Fibroblast of pulmonary artery (primary cell): ENCODE data around the gene NCOR2.

Experiments
- DNase-seq: peaks from one replicate; pipeline ENCODE4 v3.0.0-alpha.2; 2010; ENCODE audit warnings: low read depth
- H3K4me3 ChIP-seq: replicated peaks from 2 replicates; pipeline ENCODE4 v1.5.1; 2011; ENCODE audit warnings: low read depth, mild to moderate bottlenecking, control low read depth, low read length, moderate library complexity
- CTCF ChIP-seq: IDR thresholded peaks from 2 replicates; pipeline ENCODE4 v1.5.1; 2011; ENCODE audit warnings: mild to moderate bottlenecking, control low read depth, low read length, inconsistent platforms; ENCODE audit errors: missing control alignments

NCOR2 gene

GRCh38 chr12:124568431-124569374 is 1.3 kb upstream of the NCOR2 start:
- peak; percentile 94 for DNase-seq
- H3K4me3 ChIP-seq, result no peak overlapping the region
- peak; percentile 57 for TF ChIP-seq CTCF

GRCh38 chr12:124567673-124568373 is 411 bp upstream of the NCOR2 start:
- TF ChIP-seq CTCF, result no peak
- H3K4me3 ChIP-seq, result peak overlapping the region; percentile 24

GRCh38 chr12:124566161-124566996 is 1.0 kb downstream of the NCOR2 start:
- TF ChIP-seq CTCF, result no peak
- H3K4me3 ChIP-seq, result peak overlapping the region; percentile 88
- peak; percentile 77 for DNase-seq

More at GRCh38 chr12:124567673-124568373, 411 bp upstream of the NCOR2 start:
- peak; percentile 98 for DNase-seq

GRCh38 chr12:124565656-124566160 is 1.7 kb downstream of the NCOR2 start:
- TF ChIP-seq CTCF, result no peak

GRCh38 chr12:124564971-124565491 is 2.4 kb downstream of the NCOR2 start:
- no peak for TF ChIP-seq CTCF
- DNase-seq, result no peak
- H3K4me3 ChIP-seq, result peak overlapping the region; percentile 88

More at GRCh38 chr12:124565656-124566160, 1.7 kb downstream of the NCOR2 start:
- peak overlapping the region; percentile 88 for H3K4me3 ChIP-seq
- no peak for DNase-seq

GRCh38 chr12:124564232-124564958 is 3.0 kb downstream of the NCOR2 start:
- DNase-seq, result no peak
- H3K4me3 ChIP-seq, result peak overlapping the region; percentile 88
- TF ChIP-seq CTCF, result no peak
